ENCODE data around the gene CRYBB2.
"Not testable (repeated sequence)": the region's sequence is repeated elsewhere in the genome, so short reads cannot be mapped to it uniquely, and the experiment has no call there.

The CRYBB2 gene

DNA sequence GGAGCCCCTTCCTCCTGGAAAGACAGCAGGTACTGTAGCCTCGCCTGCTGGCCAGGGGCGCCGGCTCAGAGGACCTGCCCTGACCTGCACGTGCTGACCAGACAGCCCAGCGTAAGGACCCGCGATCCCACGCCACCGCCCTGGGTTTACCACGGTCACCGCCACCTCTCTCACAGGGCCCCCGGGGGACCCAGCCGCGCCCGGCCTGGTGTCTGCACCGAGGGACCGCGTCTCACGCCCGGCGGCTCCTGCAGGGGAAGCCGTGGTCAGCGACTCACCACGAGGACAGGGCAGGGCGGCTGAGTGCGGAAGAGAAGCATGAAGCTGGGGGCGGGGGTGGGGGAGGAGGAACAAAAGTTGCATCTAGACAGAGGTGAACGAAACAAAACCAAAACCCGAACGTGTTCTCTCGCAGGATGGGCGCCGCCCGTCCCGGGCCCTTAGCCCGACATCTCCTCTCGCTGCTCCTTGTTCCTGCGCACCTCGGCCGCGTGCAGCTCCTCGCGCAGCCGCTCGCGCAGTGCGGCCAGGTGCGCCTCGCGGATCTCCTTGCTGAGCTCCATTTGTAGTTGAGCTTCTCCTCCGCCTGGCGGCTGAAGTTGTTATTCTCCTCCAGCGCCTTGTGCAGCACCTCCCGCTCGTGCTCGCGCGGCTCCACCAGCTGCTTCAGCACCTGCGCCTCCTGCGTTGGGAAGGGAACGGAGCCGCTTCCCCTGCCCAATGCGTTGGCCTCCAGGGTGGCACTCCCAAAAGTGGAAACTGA is 40.4 kb upstream of the CRYBB2 start:
- H3K9me3 ChIP-seq (ENCODE audit: control insufficient read depth, low read length); H3K4me1 ChIP-seq (ENCODE audit: control insufficient read depth, insufficient read depth, low read length, poor library complexity, severe bottlenecking); H3K4me3 ChIP-seq (ENCODE audit: extremely low read depth, insufficient read depth, low read length, poor library complexity, severe bottlenecking); H3K27ac ChIP-seq (ENCODE audit: low read depth, low read length, severe bottlenecking): not testable (repeated sequence)
- H3K36me3 ChIP-seq (ENCODE audit: control insufficient read depth, insufficient read depth, low read length) = peaks cover 64% of the 10 kb centered on the region
- WGBS, 2 experiments (ENCODE audit: insufficient coverage in 2 of 2) = 96 to 98% methylated on average over 37 to 39 of the region's 63 CpGs

DNA sequence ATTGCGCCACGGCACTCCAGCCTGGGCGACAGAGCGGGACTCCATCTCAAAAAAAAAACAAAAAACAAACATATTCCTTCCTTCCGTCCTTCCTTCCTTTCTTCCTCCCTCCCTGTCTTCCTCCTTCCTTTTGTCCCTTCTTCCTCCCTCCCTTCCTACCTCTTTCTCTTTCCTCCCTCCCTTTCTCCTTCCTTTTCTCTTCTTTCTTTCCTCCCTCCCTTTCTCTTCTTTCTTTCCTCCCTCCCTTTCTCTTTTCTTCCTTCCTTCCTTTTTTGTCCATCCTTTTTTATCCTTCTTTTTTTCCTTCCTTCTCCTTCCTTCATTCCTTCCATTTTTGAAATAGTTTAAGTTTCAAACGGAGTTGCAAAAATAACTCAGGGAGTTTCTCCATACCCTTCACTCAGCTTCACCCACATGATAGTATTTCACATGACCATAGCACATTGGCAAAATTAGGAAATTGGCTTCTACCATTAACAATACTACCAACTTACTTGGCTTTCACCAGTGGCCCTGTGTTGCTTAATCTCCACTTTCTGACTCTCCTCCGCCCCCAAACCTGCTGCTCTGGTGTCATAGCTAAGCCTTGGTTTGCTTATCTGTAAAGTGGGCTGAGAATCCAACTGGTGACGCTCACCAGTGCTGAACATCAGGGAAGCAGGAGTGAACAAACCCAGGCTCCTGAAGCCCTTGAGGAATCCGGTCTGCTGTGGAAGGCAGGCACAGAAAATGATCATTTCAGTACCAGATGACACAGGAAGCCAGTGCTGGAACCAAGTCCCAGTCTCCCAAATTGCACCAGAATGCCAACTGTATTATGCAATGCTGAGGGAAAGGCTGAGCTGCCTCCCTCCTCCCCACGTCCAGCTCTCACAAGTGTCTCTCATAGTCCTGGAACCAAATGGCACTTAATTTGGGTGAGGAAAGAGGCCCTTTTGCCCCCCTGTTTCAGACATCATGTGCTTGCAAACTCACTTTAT is 37.0 kb upstream of the CRYBB2 start:
- 87 to 100% methylated on average over 4 to 5 of the region's 10 CpGs for WGBS, 2 experiments (ENCODE audit: insufficient coverage in 2 of 2)
- Histone ChIP-seq H3K9me3 (ENCODE audit: control insufficient read depth, low read length) (no peaks in the 10 kb centered on the region), H3K4me3 (ENCODE audit: extremely low read depth, insufficient read depth, low read length, poor library complexity, severe bottlenecking) (no peak overlapping the region), H3K27ac (ENCODE audit: low read depth, low read length, severe bottlenecking) (no peak overlapping the region), H3K36me3 (ENCODE audit: control insufficient read depth, insufficient read depth, low read length) (peaks cover 59% of the 10 kb centered on the region), H3K4me1 (ENCODE audit: control insufficient read depth, insufficient read depth, low read length, poor library complexity, severe bottlenecking) (no peaks in the 10 kb centered on the region)

DNA sequence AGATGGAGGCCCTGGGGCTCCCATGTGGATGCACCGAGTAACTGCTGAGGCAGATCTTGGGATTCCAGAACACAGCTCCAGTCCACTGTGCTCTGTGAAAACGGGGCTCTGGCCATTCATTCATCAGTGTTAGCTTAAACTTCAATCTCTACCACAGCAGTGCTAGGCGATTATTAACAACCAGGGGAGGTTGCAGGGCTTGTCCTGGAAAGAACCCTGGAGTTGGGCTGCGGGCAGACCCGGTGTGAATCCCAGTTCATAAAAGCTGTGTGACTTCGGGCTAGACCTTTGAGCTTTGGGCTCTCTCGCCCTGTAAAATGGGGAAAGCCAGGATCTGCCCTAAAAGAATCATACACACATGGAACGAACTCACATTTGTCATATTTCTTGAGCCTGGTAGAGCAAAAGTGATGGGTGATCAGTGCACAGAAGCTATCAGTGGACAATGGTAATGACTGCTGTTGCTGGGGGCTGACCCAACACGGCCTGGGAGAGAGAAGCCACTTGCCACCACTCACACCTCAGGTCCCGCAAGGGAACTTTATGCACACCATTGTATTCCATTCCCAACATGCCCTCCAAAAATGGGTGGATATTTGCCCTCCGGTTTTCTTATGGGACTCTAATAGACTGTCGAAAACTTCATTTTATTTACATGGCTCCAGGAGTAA is 35.4 kb upstream of the CRYBB2 start:
- H3K9me3 ChIP-seq (ENCODE audit: control insufficient read depth, low read length) = no peaks in the 10 kb centered on the region
- no peak overlapping the region for H3K4me3 ChIP-seq (ENCODE audit: extremely low read depth, insufficient read depth, low read length, poor library complexity, severe bottlenecking)
- no peaks in the 10 kb centered on the region for H3K4me1 ChIP-seq (ENCODE audit: control insufficient read depth, insufficient read depth, low read length, poor library complexity, severe bottlenecking)
- H3K27ac ChIP-seq (ENCODE audit: low read depth, low read length, severe bottlenecking) = no peak overlapping the region
- H3K36me3 ChIP-seq (ENCODE audit: control insufficient read depth, insufficient read depth, low read length) = peaks cover 64% of the 10 kb centered on the region
- 87% methylated on average over 10 to 12 of the region's 12 CpGs for WGBS, 2 experiments (ENCODE audit: insufficient coverage in 2 of 2)

DNA sequence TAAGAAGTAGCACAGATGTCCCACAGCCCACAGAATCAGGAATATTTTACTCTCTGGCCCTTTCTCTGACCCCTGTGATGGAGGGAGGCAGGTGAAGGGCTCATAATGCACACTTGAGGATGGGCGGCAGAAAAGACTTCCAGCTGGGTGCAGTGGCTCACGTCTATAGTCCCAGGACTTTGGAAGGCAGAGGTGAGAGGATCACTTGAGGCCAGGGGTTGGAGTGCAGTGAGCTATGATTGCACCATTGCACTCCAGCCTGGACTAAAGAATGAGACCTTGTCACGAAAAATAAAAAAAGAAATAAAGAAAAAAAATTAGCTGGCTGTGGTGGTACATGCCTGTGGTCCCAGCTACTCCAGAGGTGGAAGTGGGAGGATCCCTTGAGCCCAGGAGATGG is 33.3 kb upstream of the CRYBB2 start:
- 88 to 100% methylated on average over 2 of the region's 3 CpGs for WGBS, 2 experiments (ENCODE audit: insufficient coverage in 2 of 2)

GRCh38 chr22:25187469-25187868 is 32.0 kb upstream of the CRYBB2 start:
- H3K9me3 ChIP-seq (ENCODE audit: control insufficient read depth, low read length) = no peaks in the 10 kb centered on the region
- H3K27ac ChIP-seq (ENCODE audit: low read depth, low read length, severe bottlenecking) = no peak overlapping the region
- WGBS, 2 experiments (ENCODE audit: insufficient coverage in 2 of 2) = 98 to 100% methylated on average over 4 to 5 of the region's 6 CpGs
- H3K36me3 ChIP-seq (ENCODE audit: control insufficient read depth, insufficient read depth, low read length) = peaks cover 64% of the 10 kb centered on the region
- no peaks in the 10 kb centered on the region for H3K4me1 ChIP-seq (ENCODE audit: control insufficient read depth, insufficient read depth, low read length, poor library complexity, severe bottlenecking)
- H3K4me3 ChIP-seq (ENCODE audit: extremely low read depth, insufficient read depth, low read length, poor library complexity, severe bottlenecking) = no peak overlapping the region

More for the DNA sequence above, 33.3 kb upstream of the CRYBB2 start:
- H3K36me3 ChIP-seq (ENCODE audit: control insufficient read depth, insufficient read depth, low read length) = peaks cover 67% of the 10 kb centered on the region
- H3K4me3 ChIP-seq (ENCODE audit: extremely low read depth, insufficient read depth, low read length, poor library complexity, severe bottlenecking) = no peak overlapping the region
- no peak overlapping the region for H3K27ac ChIP-seq (ENCODE audit: low read depth, low read length, severe bottlenecking)
- H3K4me1 ChIP-seq (ENCODE audit: control insufficient read depth, insufficient read depth, low read length, poor library complexity, severe bottlenecking) = no peaks in the 10 kb centered on the region
- no peaks in the 10 kb centered on the region for H3K9me3 ChIP-seq (ENCODE audit: control insufficient read depth, low read length)

DNA sequence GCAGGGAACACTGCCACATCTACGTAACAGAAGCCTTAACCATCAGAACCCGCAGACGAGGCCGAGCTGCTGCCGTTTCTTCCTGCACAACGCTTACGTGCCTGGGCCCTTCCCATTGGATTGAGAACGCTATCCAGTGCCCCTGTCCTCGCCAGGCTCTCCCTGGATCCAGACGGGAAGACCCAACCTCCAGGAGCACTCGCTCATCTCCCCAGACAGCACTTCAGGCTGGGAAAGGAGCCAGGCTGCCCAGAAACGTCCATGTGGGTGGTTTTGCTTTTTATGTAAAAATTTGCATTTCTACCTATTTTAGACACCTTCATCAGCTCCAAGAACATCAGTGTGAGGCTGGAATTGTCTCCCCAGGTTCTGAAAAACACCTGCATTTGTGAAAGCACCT is 27.0 kb upstream of the CRYBB2 start:
- peaks cover 58% of the 10 kb centered on the region for H3K36me3 ChIP-seq (ENCODE audit: control insufficient read depth, insufficient read depth, low read length)
- no peak overlapping the region for H3K27ac ChIP-seq (ENCODE audit: low read depth, low read length, severe bottlenecking)
- no peaks in the 10 kb centered on the region for H3K4me1 ChIP-seq (ENCODE audit: control insufficient read depth, insufficient read depth, low read length, poor library complexity, severe bottlenecking)
- no peak overlapping the region for H3K4me3 ChIP-seq (ENCODE audit: extremely low read depth, insufficient read depth, low read length, poor library complexity, severe bottlenecking)
- no peaks in the 10 kb centered on the region for H3K9me3 ChIP-seq (ENCODE audit: control insufficient read depth, low read length)
- WGBS, 2 experiments (ENCODE audit: insufficient coverage in 2 of 2) = 94% methylated on average over 11 of the region's 12 CpGs

GRCh38 chr22:25193130-25193529 is 26.3 kb upstream of the CRYBB2 start:
- Histone ChIP-seq H3K4me1 (ENCODE audit: control insufficient read depth, insufficient read depth, low read length, poor library complexity, severe bottlenecking) (no peaks in the 10 kb centered on the region), H3K36me3 (ENCODE audit: control insufficient read depth, insufficient read depth, low read length) (peaks cover 55% of the 10 kb centered on the region), H3K4me3 (ENCODE audit: extremely low read depth, insufficient read depth, low read length, poor library complexity, severe bottlenecking) (no peak overlapping the region), H3K27ac (ENCODE audit: low read depth, low read length, severe bottlenecking) (no peak overlapping the region), H3K9me3 (ENCODE audit: control insufficient read depth, low read length) (no peaks in the 10 kb centered on the region)
- WGBS, 2 experiments (ENCODE audit: insufficient coverage in 2 of 2) = 33 to 80% methylated on average over 1 to 3 of the region's 4 CpGs

- Histone ChIP-seq H3K4me3 (ENCODE audit: extremely low read depth, insufficient read depth, low read length, poor library complexity, severe bottlenecking) (no peak overlapping the region), H3K9me3 (ENCODE audit: control insufficient read depth, low read length) (no peaks in the 10 kb centered on the region), H3K27ac (ENCODE audit: low read depth, low read length, severe bottlenecking) (no peak overlapping the region), H3K4me1 (ENCODE audit: control insufficient read depth, insufficient read depth, low read length, poor library complexity, severe bottlenecking) (no peaks in the 10 kb centered on the region), H3K36me3 (ENCODE audit: control insufficient read depth, insufficient read depth, low read length) (peaks cover 55% of the 10 kb centered on the region)
- 71 to 80% methylated on average over 2 to 3 of the region's 3 CpGs for WGBS, 2 experiments (ENCODE audit: insufficient coverage in 2 of 2)
Observed at GRCh38 chr22:25193548-25193947, 25.9 kb upstream of the CRYBB2 start.

DNA sequence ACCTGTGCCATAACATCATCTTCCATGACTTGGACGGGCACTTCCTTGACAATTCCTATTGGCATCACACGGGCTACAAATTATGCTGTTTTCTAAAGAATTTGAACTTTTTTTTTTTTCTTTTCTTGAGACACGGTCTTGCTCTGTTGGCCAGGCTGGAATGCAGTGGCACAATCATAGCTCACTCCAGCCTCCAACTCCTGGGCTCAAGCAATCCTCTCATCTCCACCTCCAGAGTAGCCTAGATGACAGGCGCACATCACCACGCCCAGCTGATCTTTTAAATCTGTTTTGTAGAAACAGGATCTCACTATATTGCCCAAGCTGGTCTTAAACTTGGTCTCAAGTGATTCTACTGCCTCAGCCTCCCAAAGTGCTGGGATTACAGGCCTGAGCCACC is 23.1 kb upstream of the CRYBB2 start:
- no peaks in the 10 kb centered on the region for H3K9me3 ChIP-seq (ENCODE audit: control insufficient read depth, low read length)

GRCh38 chr22:25197340-25197739 is 22.1 kb upstream of the CRYBB2 start:
- Histone ChIP-seq H3K4me3 (ENCODE audit: extremely low read depth, insufficient read depth, low read length, poor library complexity, severe bottlenecking) (no peak overlapping the region), H3K9me3 (ENCODE audit: control insufficient read depth, low read length) (no peaks in the 10 kb centered on the region), H3K27ac (ENCODE audit: low read depth, low read length, severe bottlenecking) (no peak overlapping the region), H3K36me3 (ENCODE audit: control insufficient read depth, insufficient read depth, low read length) (peaks cover 32% of the 10 kb centered on the region), H3K4me1 (ENCODE audit: control insufficient read depth, insufficient read depth, low read length, poor library complexity, severe bottlenecking) (no peaks in the 10 kb centered on the region)
- 83 to 92% methylated on average over 4 of the region's 4 CpGs for WGBS, 2 experiments (ENCODE audit: insufficient coverage in 2 of 2)

More for the DNA sequence above, 23.1 kb upstream of the CRYBB2 start:
- Histone ChIP-seq H3K36me3 (ENCODE audit: control insufficient read depth, insufficient read depth, low read length) (peaks cover 34% of the 10 kb centered on the region), H3K27ac (ENCODE audit: low read depth, low read length, severe bottlenecking) (no peak overlapping the region), H3K4me1 (ENCODE audit: control insufficient read depth, insufficient read depth, low read length, poor library complexity, severe bottlenecking) (no peaks in the 10 kb centered on the region), H3K4me3 (ENCODE audit: extremely low read depth, insufficient read depth, low read length, poor library complexity, severe bottlenecking) (no peak overlapping the region)
- WGBS, 2 experiments (ENCODE audit: insufficient coverage in 2 of 2) = 95 to 96% methylated on average over 5 of the region's 5 CpGs
